Mammary epithelial cell (primary cell): ENCODE results near the gene BLTP2.

Experiments used
- CTCF ChIP-seq, 2 donors: IDR thresholded peaks in 1 of 2; conservative IDR thresholded peaks in 1 of 2; 2 replicates each; pipeline ENCODE4 v1.5.1; 2011 to 2012; ENCODE audit warnings: inconsistent platforms in 2 of 2, low read length in 2 of 2, mild to moderate bottlenecking in 2 of 2, control low read depth in 1 of 2, low read depth in 1 of 2; ENCODE audit not compliant: insufficient read depth in 1 of 2; ENCODE audit errors: extremely low read depth in 1 of 2
- EZH2 ChIP-seq: IDR thresholded peaks from 2 replicates; pipeline ENCODE4 v1.6.1; 2012; ENCODE audit warnings: low read length, inconsistent platforms, borderline replicate concordance

GRCh38 chr17:28618464-28618863 is 26.5 kb downstream of the BLTP2 start:
- TF ChIP-seq CTCF (conservative IDR thresholded peaks at IDR 0.05 in 1 of 2, IDR thresholded peaks at IDR 0.05 in 1 of 2; ENCODE audit: extremely low read depth in 1 of 2, insufficient read depth in 1 of 2, low read depth in 1 of 2, low read length in 2 of 2) (no peak), EZH2 (no peak)
